ENCODE data around the gene RNF220.
A peak's percentile ranks its signal among the peaks of the same experiment; 100 is the strongest.

The RNF220 gene

GRCh38 chr1:44631647-44632539 is 226.8 kb downstream of the RNF220 start:
- Histone ChIP-seq H3K36me3 (ENCODE audit: insufficient read depth, low read length) (peaks cover 31% of the 10 kb centered on the region; the same call in 1 of the 2 replicates), H3K27me3 (ENCODE audit: insufficient read depth, low read length, poor library complexity, severe bottlenecking) (peaks cover 3% of the 10 kb centered on the region), H3K4me3 (ENCODE audit: low read length, poor library complexity, severe bottlenecking) (peak overlapping the region; percentile 93), H3F3A (ENCODE audit: low read depth) (peaks cover 3% of the 10 kb centered on the region), H3K9me3 (ENCODE audit: insufficient read depth, low read depth, low read length) (no peaks in the 10 kb centered on the region), H3K79me2 (ENCODE audit: insufficient read depth, low read length) (peaks cover 45% of the 10 kb centered on the region), H3K4me2 (ENCODE audit: low read depth, low read length, poor library complexity, severe bottlenecking) (peak overlapping the region; percentile 89), H3K4me1 (ENCODE audit: insufficient read depth, low read length, poor library complexity, severe bottlenecking) (peaks cover 36% of the 10 kb centered on the region), H4K20me1 (ENCODE audit: insufficient read depth, low read length, poor library complexity, severe bottlenecking) (peaks cover 25% of the 10 kb centered on the region), H2AFZ (ENCODE audit: low read length) (peak overlapping the region; percentile 79), H3K9ac (ENCODE audit: low read depth, low read length, poor library complexity, severe bottlenecking) (peak overlapping the region; percentile 88), H3K9me2 (replicated peaks; ENCODE audit: low read depth, low read length) (no peaks in the 10 kb centered on the region)
- TF ChIP-seq EZH2phosphoT487 (IDR thresholded peaks at IDR 0.05; ENCODE audit: borderline replicate concordance) (no peak), CTCF (conservative IDR thresholded peaks at IDR 0.05; ENCODE audit: low read length) (no peak)

GRCh38 chr1:44632598-44632997 is 227.5 kb downstream of the RNF220 start:
- Histone ChIP-seq H4K20me1 (ENCODE audit: insufficient read depth, low read length, poor library complexity, severe bottlenecking) (peaks cover 25% of the 10 kb centered on the region), H3K9me3 (ENCODE audit: insufficient read depth, low read depth, low read length) (no peaks in the 10 kb centered on the region), H3K4me2 (ENCODE audit: low read depth, low read length, poor library complexity, severe bottlenecking) (peak overlapping the region; percentile 85), H3K4me1 (ENCODE audit: insufficient read depth, low read length, poor library complexity, severe bottlenecking) (peaks cover 36% of the 10 kb centered on the region), H2AFZ (ENCODE audit: low read length) (no peak overlapping the region), H3K9ac (ENCODE audit: low read depth, low read length, poor library complexity, severe bottlenecking) (peak overlapping the region; percentile 88), H3K9me2 (replicated peaks; ENCODE audit: low read depth, low read length) (no peaks in the 10 kb centered on the region), H3K36me3 (ENCODE audit: insufficient read depth, low read length) (peaks cover 35% of the 10 kb centered on the region; the same call in 1 of the 2 replicates), H3K79me2 (ENCODE audit: insufficient read depth, low read length) (peaks cover 51% of the 10 kb centered on the region), H3K27me3 (ENCODE audit: insufficient read depth, low read length, poor library complexity, severe bottlenecking) (peaks cover 3% of the 10 kb centered on the region), H3K4me3 (ENCODE audit: low read length, poor library complexity, severe bottlenecking) (peak overlapping the region; percentile 93), H3F3A (ENCODE audit: low read depth) (peaks cover 3% of the 10 kb centered on the region)
- TF ChIP-seq CTCF (conservative IDR thresholded peaks at IDR 0.05; ENCODE audit: low read length) (no peak), EZH2phosphoT487 (IDR thresholded peaks at IDR 0.05; ENCODE audit: borderline replicate concordance) (no peak)

- H4K20me1 ChIP-seq (ENCODE audit: insufficient read depth, low read length, poor library complexity, severe bottlenecking), result peaks cover 25% of the 10 kb centered on the region
- H3K36me3 ChIP-seq (ENCODE audit: insufficient read depth, low read length), result peaks cover 47% of the 10 kb centered on the region; the same call in 1 of the 2 replicates
Measured at GRCh38 chr1:44634606-44635189, 229.6 kb downstream of the RNF220 start.

More at GRCh38 chr1:44634606-44635189, 229.6 kb downstream of the RNF220 start:
- Histone ChIP-seq H3K4me1 (ENCODE audit: insufficient read depth, low read length, poor library complexity, severe bottlenecking) (peaks cover 36% of the 10 kb centered on the region), H3K4me2 (ENCODE audit: low read depth, low read length, poor library complexity, severe bottlenecking) (peak overlapping the region; percentile 85), H2AFZ (ENCODE audit: low read length) (no peak overlapping the region), H3K9ac (ENCODE audit: low read depth, low read length, poor library complexity, severe bottlenecking) (peak overlapping the region; percentile 88), H3K79me2 (ENCODE audit: insufficient read depth, low read length) (peaks cover 61% of the 10 kb centered on the region), H3K9me2 (replicated peaks; ENCODE audit: low read depth, low read length) (no peaks in the 10 kb centered on the region), H3K9me3 (ENCODE audit: insufficient read depth, low read depth, low read length) (no peaks in the 10 kb centered on the region), H3K27me3 (ENCODE audit: insufficient read depth, low read length, poor library complexity, severe bottlenecking) (peaks cover 3% of the 10 kb centered on the region), H3F3A (ENCODE audit: low read depth) (peaks cover 3% of the 10 kb centered on the region), H3K4me3 (ENCODE audit: low read length, poor library complexity, severe bottlenecking) (peak overlapping the region; percentile 93)
- TF ChIP-seq EZH2phosphoT487 (IDR thresholded peaks at IDR 0.05; ENCODE audit: borderline replicate concordance), result no peak
- TF ChIP-seq CTCF (conservative IDR thresholded peaks at IDR 0.05; ENCODE audit: low read length), result no peak
